Measurements from ENCODE around the gene SERHL2. TPM values are rescaled to one million over a fixed set of nuclear protein-coding genes. Genes with fewer than 3 reads are reported as not detected.

SERHL2 gene
- polyA plus RNA-seq, 1 donor from 2014 or later, result 0.99 TPM

DNA sequence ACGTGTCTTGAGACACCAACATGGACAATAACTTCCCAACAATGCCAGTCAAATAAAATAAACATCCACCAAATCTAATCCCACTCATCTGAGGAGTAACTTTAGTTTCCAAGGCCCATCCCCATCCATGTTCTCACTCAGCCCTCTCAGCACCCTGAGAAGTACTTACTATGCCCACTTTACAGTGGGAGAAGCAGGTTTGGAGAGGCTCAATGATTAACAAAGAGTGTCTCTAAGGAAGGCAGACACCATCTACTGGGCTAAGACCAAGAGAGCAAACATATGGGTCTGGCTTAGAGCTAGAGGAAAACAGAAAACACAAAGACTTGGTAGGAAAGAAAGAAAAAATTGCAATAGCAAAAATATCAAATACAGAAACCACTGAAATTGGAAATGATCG, 49.7 kb downstream of the SERHL2 start:
- H4K20me1 ChIP-seq (ENCODE audit: insufficient read depth), result no peaks in the 10 kb centered on the region
- no peaks in the 10 kb centered on the region for H3K36me3 ChIP-seq (ENCODE audit: insufficient read depth, low read length)
- H3F3A ChIP-seq (ENCODE audit: insufficient read depth, low read length, poor library complexity, severe bottlenecking), result no peaks in the 10 kb centered on the region

GRCh38 chr22:42604403-42604802, 50.6 kb downstream of the SERHL2 start:
- Histone ChIP-seq H4K20me1 (ENCODE audit: insufficient read depth) (no peaks in the 10 kb centered on the region), H3K9me2 (ENCODE audit: insufficient read depth, low read length) (no peaks in the 10 kb centered on the region), H3K9ac (ENCODE audit: low read length) (no peak overlapping the region), H3K4me3 (ENCODE audit: low read length) (no peak overlapping the region), H2AFZ (ENCODE audit: low read depth, low read length) (no peak overlapping the region), H3K36me3 (ENCODE audit: insufficient read depth, low read length) (no peaks in the 10 kb centered on the region), H3K4me2 (ENCODE audit: low read length) (no peak overlapping the region), H3K79me2 (replicated peaks; ENCODE audit: insufficient read depth, low read length) (peaks cover 41% of the 10 kb centered on the region), H3K27ac (ENCODE audit: low read length) (no peak overlapping the region), H3F3A (ENCODE audit: insufficient read depth, low read length, poor library complexity, severe bottlenecking) (no peaks in the 10 kb centered on the region), H3K9me3 (ENCODE audit: low read length) (no peaks in the 10 kb centered on the region), H3K27me3 (ENCODE audit: insufficient read depth, low read depth, low read length) (no peaks in the 10 kb centered on the region)
- no peak for TF ChIP-seq REST (IDR thresholded peaks at IDR 0.05; ENCODE audit: borderline replicate concordance)
- no peak for TF ChIP-seq EZH2 (IDR thresholded peaks at IDR 0.05; ENCODE audit: borderline replicate concordance, insufficient read depth, low read length, poor library complexity, severe bottlenecking)
- no peak for TF ChIP-seq EP300 (conservative IDR thresholded peaks at IDR 0.05; ENCODE audit: poor library complexity, severe bottlenecking)
- no peak for TF ChIP-seq POLR2AphosphoS5 (IDR thresholded peaks at IDR 0.05)
- no peak for TF ChIP-seq SMC3 (conservative IDR thresholded peaks at IDR 0.05; ENCODE audit: poor library complexity)
- no peak for TF ChIP-seq MXI1 (conservative IDR thresholded peaks at IDR 0.05; ENCODE audit: poor library complexity, severe bottlenecking)
- TF ChIP-seq TAF1 (IDR thresholded peaks at IDR 0.05; ENCODE audit: low read depth), result no peak
- no peak for TF ChIP-seq RAD21 (conservative IDR thresholded peaks at IDR 0.05)

More for the DNA sequence above, 49.7 kb downstream of the SERHL2 start:
- Histone ChIP-seq H3K79me2 (replicated peaks; ENCODE audit: insufficient read depth, low read length) (peaks cover 41% of the 10 kb centered on the region), H3K9me3 (ENCODE audit: low read length) (no peaks in the 10 kb centered on the region), H3K9me2 (ENCODE audit: insufficient read depth, low read length) (no peaks in the 10 kb centered on the region), H3K4me2 (ENCODE audit: low read length) (no peak overlapping the region), H2AFZ (ENCODE audit: low read depth, low read length) (no peak overlapping the region), H3K4me3 (ENCODE audit: low read length) (no peak overlapping the region), H3K9ac (ENCODE audit: low read length) (no peak overlapping the region), H3K27me3 (ENCODE audit: insufficient read depth, low read depth, low read length) (no peaks in the 10 kb centered on the region), H3K27ac (ENCODE audit: low read length) (no peak overlapping the region)
- no peak for TF ChIP-seq TAF1 (IDR thresholded peaks at IDR 0.05; ENCODE audit: low read depth)
- no peak for TF ChIP-seq MXI1 (conservative IDR thresholded peaks at IDR 0.05; ENCODE audit: poor library complexity, severe bottlenecking)
- TF ChIP-seq RAD21 (conservative IDR thresholded peaks at IDR 0.05), result no peak
- TF ChIP-seq POLR2AphosphoS5 (IDR thresholded peaks at IDR 0.05), result no peak
- TF ChIP-seq EP300 (conservative IDR thresholded peaks at IDR 0.05; ENCODE audit: poor library complexity, severe bottlenecking), result no peak
- TF ChIP-seq EZH2 (IDR thresholded peaks at IDR 0.05; ENCODE audit: borderline replicate concordance, insufficient read depth, low read length, poor library complexity, severe bottlenecking), result no peak
- no peak for TF ChIP-seq SMC3 (conservative IDR thresholded peaks at IDR 0.05; ENCODE audit: poor library complexity)
- no peak for TF ChIP-seq REST (IDR thresholded peaks at IDR 0.05; ENCODE audit: borderline replicate concordance)
- TF ChIP-seq CTCF (IDR thresholded peaks at IDR 0.05; ENCODE audit: poor library complexity, severe bottlenecking), result no peak
